Right ventricle myocardium superior (tissue), 1 donor: ENCODE data around the gene RNF208. TPM values are rescaled to one million over a fixed set of nuclear protein-coding genes. Genes with fewer than 3 reads are reported as not detected.
"Not testable (repeated sequence)": the region's sequence is repeated elsewhere in the genome, so short reads cannot be mapped to it uniquely, and the experiment has no call there.

Experiments used
- ATAC-seq: fragments of 200-7000 bp; cut with Tn5 transposase; one replicate; pipeline ENCODE4 v1.9.1; 2020; ENCODE audit warnings: mild to moderate bottlenecking; ENCODE audit not compliant: poor library complexity
- DNase-seq: peaks from one replicate; pipeline ENCODE4 v3.0.0-alpha.2; 2020
- intact Hi-C: fragments of 100-400 bp; cut with DNase I; formaldehyde crosslinking; loops from one replicate; pipeline ENCODE4 v1.11.2; 2022
- total RNA-seq: library from RNA; stranded (reverse); fragmentation: NEBNext Ultra II Directional; extraction: Animal tissue kit (Norgen Biotek cat#: 25700); gene quantifications from one replicate; pipeline ENCODE4 v1.2.1, GENCODE V29; 2021
- donor health status: DM: no; HTN: yes; CAD: no; lungs with severe emphysema.

RNF208 gene
- total RNA-seq, 1 donor from 2014 or later = 24.8 TPM

GRCh38 chr9:137242269-137243203, 20.5 kb upstream of the RNF208 start:
- intact Hi-C loops = no loop called here
- ATAC-seq = no peak
- no peak for DNase-seq

DNA sequence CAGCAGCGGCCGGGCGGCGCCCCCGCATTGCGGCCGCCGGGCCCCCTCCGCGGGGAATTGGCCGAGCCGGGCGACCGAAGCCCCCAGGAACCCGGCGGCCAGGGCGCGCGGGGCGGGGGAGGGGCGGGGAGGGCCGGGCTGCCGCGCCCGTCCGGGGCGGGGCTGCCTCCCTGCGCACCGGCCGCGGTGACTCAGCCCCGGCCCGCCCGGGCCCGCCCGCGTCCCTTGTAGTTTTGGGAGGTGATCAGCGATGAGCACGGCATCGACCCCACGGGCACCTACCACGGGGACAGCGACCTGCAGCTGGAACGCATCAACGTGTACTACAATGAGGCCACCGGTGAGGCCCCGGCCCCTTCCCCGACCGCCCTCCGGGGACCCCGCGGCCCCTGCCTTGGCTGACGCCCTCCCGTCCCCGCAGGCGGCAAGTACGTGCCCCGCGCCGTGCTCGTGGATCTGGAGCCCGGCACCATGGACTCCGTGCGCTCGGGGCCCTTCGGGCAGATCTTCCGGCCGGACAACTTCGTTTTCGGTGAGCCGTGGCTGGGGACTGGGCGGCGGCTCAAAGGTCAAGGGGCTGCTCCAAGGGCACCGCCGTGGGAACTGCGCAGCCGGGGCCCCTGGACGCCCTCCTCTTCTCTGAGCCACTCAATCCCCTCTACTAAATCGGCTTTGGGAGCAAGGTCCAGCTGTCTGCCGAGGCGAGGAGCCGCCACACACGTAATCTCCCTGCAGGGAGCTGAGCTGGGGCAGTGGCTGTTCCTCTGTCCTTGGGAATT, 19.6 kb upstream of the RNF208 start:
- DNase-seq (peak; percentile 79), ATAC-seq (no peak)
- intact Hi-C loops = no loop called here

DNA sequence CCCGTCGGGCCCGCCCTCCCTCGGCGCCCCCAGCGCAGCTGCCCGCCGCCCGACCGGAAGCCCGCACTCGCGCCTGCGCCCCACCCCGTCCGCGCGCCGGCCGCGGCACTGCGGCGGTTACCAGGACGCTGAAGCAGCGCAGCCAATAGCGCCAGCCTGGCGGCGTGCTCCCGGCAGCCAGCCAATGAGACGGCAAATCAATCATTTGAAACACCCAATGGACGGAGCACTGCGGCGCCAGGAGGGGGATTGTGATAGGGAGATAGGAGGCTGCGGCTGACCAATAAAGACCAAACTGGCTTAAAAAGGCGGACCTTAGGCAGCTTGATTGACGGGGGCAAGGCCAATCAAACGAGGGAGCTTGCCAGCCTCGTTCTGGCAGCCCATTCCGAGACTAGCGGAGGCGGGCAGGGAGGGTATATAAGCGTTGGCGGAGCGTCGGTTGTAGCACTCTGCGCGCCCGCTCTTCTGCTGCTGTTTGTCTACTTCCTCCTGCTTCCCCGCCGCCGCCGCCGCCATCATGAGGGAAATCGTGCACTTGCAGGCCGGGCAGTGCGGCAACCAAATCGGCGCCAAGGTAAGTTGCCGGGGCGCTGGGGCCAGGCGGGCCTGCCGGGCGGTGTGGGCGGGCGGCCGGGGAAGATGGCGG, 18.9 kb upstream of the RNF208 start, which contains the start of gene TUBB4B:
Gene TUBB4B (plus strand): TSS at position 447 of the 649 bp plus-strand sequence. CDS start 74 bp downstream, at position 521.
- intact Hi-C loops = no loop called here
- DNase-seq = peak; percentile 100
- ATAC-seq = peak; percentile 87

- intact Hi-C loops = no loop called here
- DNase-seq = peak; percentile 90
- peak; percentile 67 for ATAC-seq
These were observed 18.3 kb upstream of the RNF208 start for GRCh38 chr9:137240318-137240840.

GRCh38 chr9:137239541-137240200, 17.6 kb upstream of the RNF208 start:
- ATAC-seq, intact Hi-C loops, DNase-seq: not testable (repeated sequence)

DNA sequence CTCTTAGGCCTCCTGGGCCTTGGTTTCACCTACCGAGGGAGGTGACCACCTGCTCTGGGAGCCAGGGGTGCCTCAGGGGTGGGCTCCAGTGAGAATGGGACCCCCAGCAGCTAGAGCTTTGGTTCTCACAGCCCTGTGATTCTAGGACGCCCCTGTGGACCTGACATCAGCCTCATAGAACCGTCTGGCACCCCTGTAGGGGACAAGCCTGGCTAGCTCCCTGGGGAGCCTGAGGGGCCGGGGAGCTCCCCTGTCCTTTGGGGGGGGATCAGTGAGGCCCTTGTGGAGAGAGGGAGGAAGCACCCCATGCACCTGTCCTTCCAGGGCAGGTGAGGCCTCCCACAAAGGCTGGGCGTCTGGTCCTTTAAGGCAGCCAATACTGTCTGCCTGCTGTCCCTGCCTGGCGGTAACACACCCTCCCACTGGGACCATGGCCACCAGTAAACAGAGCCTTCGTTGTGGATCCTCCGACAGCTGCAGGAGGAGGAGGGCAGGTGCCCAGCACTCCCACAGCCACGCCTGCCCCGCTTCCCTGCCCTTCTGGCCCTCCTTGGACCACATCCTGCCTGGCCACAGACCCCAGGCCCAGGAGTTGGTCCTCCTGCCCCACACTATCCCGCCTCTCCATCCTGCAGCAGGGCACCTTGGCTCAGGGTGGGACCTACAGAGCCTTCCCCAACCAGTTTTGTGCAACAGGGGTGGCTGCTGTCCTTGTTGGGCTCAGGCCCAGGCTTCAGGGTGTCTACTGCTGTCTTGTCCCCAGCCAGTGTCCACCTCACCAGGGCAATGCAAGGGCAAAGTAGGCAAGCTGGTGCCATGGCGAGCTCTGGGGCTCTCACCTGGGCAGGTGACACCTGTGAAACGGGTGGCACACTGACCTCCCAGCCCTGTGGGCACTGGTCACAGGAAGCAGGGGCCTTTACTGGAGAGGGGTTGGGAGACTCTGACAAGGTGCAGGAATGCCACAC, 16.0 kb upstream of the RNF208 start:
- intact Hi-C loops = no loop called here
- no peak for ATAC-seq
- no peak for DNase-seq

- intact Hi-C loops = no loop called here
- DNase-seq (no peak), ATAC-seq (no peak)
These were observed 14.9 kb upstream of the RNF208 start for GRCh38 chr9:137236936-137237421.

GRCh38 chr9:137236238-137236935, 14.3 kb upstream of the RNF208 start:
- peak; percentile 92 for DNase-seq
- peak; percentile 52 for ATAC-seq
- intact Hi-C loops = no loop called here

GRCh38 chr9:137235424-137236237, 13.6 kb upstream of the RNF208 start:
- no peak for DNase-seq
- intact Hi-C loops = no loop called here
- no peak for ATAC-seq

GRCh38 chr9:137234758-137235423, 12.9 kb upstream of the RNF208 start:
- no peak for ATAC-seq
- intact Hi-C loops = no loop called here
- no peak for DNase-seq

DNA sequence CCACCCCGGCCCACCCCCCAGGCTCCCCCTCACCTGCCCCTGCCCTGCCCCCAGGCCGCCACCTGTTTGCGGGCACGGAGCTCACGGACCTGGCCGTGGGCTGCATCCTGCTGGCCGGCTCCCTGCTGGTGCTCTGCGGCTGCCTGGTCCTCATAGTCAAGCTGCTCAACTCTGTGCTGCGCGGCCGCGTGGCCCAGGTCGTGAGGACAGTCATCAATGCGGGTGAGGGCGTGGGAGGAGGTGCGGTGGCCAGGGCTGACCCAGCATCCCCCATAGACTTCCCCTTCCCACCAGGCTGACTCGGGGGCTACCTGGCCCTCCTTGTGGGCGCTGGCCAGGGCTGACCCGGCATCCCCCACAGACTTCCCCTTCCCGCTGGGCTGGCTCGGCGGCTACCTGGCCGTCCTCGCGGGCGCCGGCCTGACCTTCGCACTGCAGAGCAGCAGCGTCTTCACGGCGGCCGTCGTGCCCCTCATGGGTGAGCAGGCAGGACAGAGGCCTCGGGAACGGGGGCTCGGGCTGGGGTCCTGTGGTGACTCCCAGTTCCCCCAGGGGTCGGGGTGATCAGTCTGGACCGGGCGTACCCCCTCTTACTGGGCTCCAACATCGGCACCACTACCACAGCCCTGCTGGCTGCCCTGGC, 12.1 kb upstream of the RNF208 start:
- intact Hi-C loops = no loop called here

GRCh38 chr9:137233143-137233980, 11.3 kb upstream of the RNF208 start:
- DNase-seq = no peak
- intact Hi-C loops = no loop called here
- no peak for ATAC-seq

More for the DNA sequence above, 12.1 kb upstream of the RNF208 start:
- no peak for ATAC-seq
- no peak for DNase-seq

DNA sequence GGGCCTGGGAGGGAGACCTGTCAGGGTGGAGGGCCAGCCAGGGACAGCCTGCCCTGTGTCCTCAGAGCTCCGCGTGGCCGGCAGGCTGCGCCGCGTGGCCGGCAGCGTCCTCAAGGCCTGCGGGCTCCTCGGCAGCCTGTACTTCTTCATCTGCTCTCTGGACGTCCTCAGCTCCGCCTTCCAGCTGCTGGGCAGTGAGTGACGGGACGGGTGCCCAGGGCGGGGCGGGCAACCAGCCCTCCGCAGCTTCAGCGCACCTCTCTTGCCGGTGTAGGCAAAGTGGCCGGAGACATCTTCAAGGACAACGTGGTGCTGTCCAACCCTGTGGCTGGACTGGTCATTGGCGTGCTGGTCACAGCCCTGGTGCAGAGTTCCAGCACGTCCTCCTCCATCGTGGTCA, 10.5 kb upstream of the RNF208 start:
- intact Hi-C loops = no loop called here
- no peak for DNase-seq
- ATAC-seq = no peak

GRCh38 chr9:137232101-137232500, 10.1 kb upstream of the RNF208 start:
- DNase-seq = no peak
- intact Hi-C loops = no loop called here
- ATAC-seq = no peak
